SK-N-SH (cell line): Measurements from ENCODE around the gene CATSPERE.

Experiments used
- ELF1 ChIP-seq: IDR thresholded peaks from 2 replicates; pipeline ENCODE4 v1.4.0; 2012
- EZH2phosphoT487 ChIP-seq: fragments of 200-600 bp; sonication (generic); IDR thresholded peaks from 2 replicates; pipeline ENCODE4 v1.6.1; 2017; ENCODE audit warnings: low read depth, mixed run types, mild to moderate bottlenecking, antibody characterized with exemption, moderate library complexity, borderline replicate concordance
- FOSL2 ChIP-seq: IDR thresholded peaks from 2 replicates; pipeline ENCODE4 v1.4.0; 2012; ENCODE audit warnings: low read depth, mild to moderate bottlenecking, moderate library complexity, borderline replicate concordance
- FOXJ3 ChIP-seq: sonication (generic); formaldehyde crosslinking; IDR thresholded peaks from 2 replicates; pipeline ENCODE4 v1.5.1; 2020; ENCODE audit warnings: mild to moderate bottlenecking, missing genetic modification reagents
- GATA2 ChIP-seq: sonication (generic); formaldehyde crosslinking; IDR thresholded peaks from 2 replicates; pipeline ENCODE4 v1.5.0; 2020; ENCODE audit warnings: mild to moderate bottlenecking, missing genetic modification reagents
- MXI1 ChIP-seq: IDR thresholded peaks from 2 replicates; pipeline ENCODE4 v1.6.1; 2012; ENCODE audit warnings: mild to moderate bottlenecking, low read depth, low read length, improper control_type of control experiment
- RCOR1 ChIP-seq: fragments of 150-350 bp; IDR thresholded peaks from 2 replicates; pipeline ENCODE4 v1.6.1; 2017; ENCODE audit warnings: antibody characterized with exemption, low read length
- TAF1 ChIP-seq: IDR thresholded peaks from 2 replicates; pipeline ENCODE4 v1.6.1; 2012; ENCODE audit warnings: low read depth, mild to moderate bottlenecking, low read length, moderate library complexity, borderline replicate concordance
- YY1 ChIP-seq: IDR thresholded peaks from 2 replicates; pipeline ENCODE4 v1.4.0; 2012; ENCODE audit warnings: low read depth, mild to moderate bottlenecking
- TF ChIP-seq, protein P1 (sequence below): fragments of 200-600 bp; sonication (generic); IDR thresholded peaks from 2 replicates; pipeline ENCODE4 v1.6.1; 2017; ENCODE audit warnings: antibody characterized with exemption, mild to moderate bottlenecking, moderate library complexity
- TF ChIP-seq, protein P2 (sequence below): IDR thresholded peaks from 2 replicates; pipeline ENCODE4 v1.4.0; 2012; ENCODE audit warnings: low read depth
- TF ChIP-seq, protein P3 (sequence below): IDR thresholded peaks from 2 replicates; pipeline ENCODE4 v1.6.1; 2012; ENCODE audit warnings: mild to moderate bottlenecking, low read depth, low read length, moderate library complexity

DNA sequence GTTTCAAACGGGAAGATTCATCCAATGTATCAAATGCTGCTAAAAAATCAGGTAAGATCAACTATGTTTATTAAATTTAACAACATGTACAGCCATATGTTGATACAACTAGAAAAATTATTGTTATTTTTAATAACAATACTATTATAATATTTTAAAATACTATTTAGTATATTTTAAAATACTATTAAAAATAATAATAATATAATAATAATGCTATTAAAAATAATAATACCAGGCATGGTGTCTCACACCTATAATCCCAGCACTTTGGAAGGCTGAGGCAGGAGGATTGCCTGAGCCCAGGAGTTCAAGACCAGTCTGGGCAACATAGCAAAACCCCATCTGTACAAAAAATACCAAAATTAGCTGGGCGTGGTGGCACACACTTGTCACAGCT lies 54.6 kb downstream of the CATSPERE start:
- TF ChIP-seq, protein P1, sequence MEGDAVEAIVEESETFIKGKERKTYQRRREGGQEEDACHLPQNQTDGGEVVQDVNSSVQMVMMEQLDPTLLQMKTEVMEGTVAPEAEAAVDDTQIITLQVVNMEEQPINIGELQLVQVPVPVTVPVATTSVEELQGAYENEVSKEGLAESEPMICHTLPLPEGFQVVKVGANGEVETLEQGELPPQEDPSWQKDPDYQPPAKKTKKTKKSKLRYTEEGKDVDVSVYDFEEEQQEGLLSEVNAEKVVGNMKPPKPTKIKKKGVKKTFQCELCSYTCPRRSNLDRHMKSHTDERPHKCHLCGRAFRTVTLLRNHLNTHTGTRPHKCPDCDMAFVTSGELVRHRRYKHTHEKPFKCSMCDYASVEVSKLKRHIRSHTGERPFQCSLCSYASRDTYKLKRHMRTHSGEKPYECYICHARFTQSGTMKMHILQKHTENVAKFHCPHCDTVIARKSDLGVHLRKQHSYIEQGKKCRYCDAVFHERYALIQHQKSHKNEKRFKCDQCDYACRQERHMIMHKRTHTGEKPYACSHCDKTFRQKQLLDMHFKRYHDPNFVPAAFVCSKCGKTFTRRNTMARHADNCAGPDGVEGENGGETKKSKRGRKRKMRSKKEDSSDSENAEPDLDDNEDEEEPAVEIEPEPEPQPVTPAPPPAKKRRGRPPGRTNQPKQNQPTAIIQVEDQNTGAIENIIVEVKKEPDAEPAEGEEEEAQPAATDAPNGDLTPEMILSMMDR = no peak
- TF ChIP-seq YY1 (no peak), GATA2 (CRISPR knock-in tag) (no peak), EZH2phosphoT487 (no peak), TAF1 (no peak), ELF1 (no peak), MXI1 (no peak), FOXJ3 (CRISPR knock-in tag) (no peak), RCOR1 (no peak), FOSL2 (no peak)
- TF ChIP-seq, protein P2, sequence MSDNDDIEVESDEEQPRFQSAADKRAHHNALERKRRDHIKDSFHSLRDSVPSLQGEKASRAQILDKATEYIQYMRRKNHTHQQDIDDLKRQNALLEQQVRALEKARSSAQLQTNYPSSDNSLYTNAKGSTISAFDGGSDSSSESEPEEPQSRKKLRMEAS = no peak
- TF ChIP-seq, protein P3, sequence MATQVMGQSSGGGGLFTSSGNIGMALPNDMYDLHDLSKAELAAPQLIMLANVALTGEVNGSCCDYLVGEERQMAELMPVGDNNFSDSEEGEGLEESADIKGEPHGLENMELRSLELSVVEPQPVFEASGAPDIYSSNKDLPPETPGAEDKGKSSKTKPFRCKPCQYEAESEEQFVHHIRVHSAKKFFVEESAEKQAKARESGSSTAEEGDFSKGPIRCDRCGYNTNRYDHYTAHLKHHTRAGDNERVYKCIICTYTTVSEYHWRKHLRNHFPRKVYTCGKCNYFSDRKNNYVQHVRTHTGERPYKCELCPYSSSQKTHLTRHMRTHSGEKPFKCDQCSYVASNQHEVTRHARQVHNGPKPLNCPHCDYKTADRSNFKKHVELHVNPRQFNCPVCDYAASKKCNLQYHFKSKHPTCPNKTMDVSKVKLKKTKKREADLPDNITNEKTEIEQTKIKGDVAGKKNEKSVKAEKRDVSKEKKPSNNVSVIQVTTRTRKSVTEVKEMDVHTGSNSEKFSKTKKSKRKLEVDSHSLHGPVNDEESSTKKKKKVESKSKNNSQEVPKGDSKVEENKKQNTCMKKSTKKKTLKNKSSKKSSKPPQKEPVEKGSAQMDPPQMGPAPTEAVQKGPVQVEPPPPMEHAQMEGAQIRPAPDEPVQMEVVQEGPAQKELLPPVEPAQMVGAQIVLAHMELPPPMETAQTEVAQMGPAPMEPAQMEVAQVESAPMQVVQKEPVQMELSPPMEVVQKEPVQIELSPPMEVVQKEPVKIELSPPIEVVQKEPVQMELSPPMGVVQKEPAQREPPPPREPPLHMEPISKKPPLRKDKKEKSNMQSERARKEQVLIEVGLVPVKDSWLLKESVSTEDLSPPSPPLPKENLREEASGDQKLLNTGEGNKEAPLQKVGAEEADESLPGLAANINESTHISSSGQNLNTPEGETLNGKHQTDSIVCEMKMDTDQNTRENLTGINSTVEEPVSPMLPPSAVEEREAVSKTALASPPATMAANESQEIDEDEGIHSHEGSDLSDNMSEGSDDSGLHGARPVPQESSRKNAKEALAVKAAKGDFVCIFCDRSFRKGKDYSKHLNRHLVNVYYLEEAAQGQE = no peak
